OCI-LY1 (cell line): Measurements from ENCODE around the gene RPS6KA6.

Experiments used
- CTCF ChIP-seq: fragments of 200-600 bp; sonication (generic), shearing (Covaris generic); IDR thresholded peaks from 2 replicates; pipeline ENCODE4 v1.5.1; 2017; ENCODE audit warnings: mild to moderate bottlenecking, antibody characterized with exemption, low read length, moderate library complexity, mixed read lengths
- EZH2 ChIP-seq: fragments of 200-600 bp; sonication (generic), shearing (Covaris generic); IDR thresholded peaks from 2 replicates; pipeline ENCODE4 v1.8.0; 2017; ENCODE audit warnings: borderline replicate concordance, mixed run types, mild to moderate bottlenecking, antibody characterized with exemption, low read length, moderate library complexity, mixed read lengths

GRCh38 chrX:84161641-84162040 is 26.4 kb downstream of the RPS6KA6 start:
- TF ChIP-seq CTCF, result no peak
- no peak for TF ChIP-seq EZH2
